Measurements from ENCODE around the gene IRX2.

IRX2 gene

GRCh38 chr5:2755681-2756171 is 4.2 kb upstream of the IRX2 start:
- no peak for FAIRE-seq

- no peak for FAIRE-seq
Observed at GRCh38 chr5:2755076-2755680, 3.7 kb upstream of the IRX2 start.

GRCh38 chr5:2754581-2755075 is 3.2 kb upstream of the IRX2 start:
- no peak for FAIRE-seq

GRCh38 chr5:2753452-2754420 is 2.3 kb upstream of the IRX2 start:
- no peak for FAIRE-seq

- FAIRE-seq, result no peak
Observed at GRCh38 chr5:2752821-2753439, 1.5 kb upstream of the IRX2 start.

GRCh38 chr5:2752059-2752820 is 763 bp upstream of the IRX2 start:
- no peak for FAIRE-seq

- no peak for FAIRE-seq
Observed at GRCh38 chr5:2750758-2751464, 566 bp downstream of the IRX2 start.

GRCh38 chr5:2750026-2750757 is 1.3 kb downstream of the IRX2 start:
- no peak for FAIRE-seq

- no peak for FAIRE-seq
Observed at GRCh38 chr5:2749514-2750025, 1.9 kb downstream of the IRX2 start.

- FAIRE-seq, result no peak
Observed at GRCh38 chr5:2748861-2749513, 2.5 kb downstream of the IRX2 start.

- FAIRE-seq, result no peak
Observed at GRCh38 chr5:2748179-2748860, 3.2 kb downstream of the IRX2 start.

- no peak for FAIRE-seq
Observed at GRCh38 chr5:2747363-2748162, 3.9 kb downstream of the IRX2 start.

GRCh38 chr5:2746561-2747032 is 4.9 kb downstream of the IRX2 start:
- no peak for FAIRE-seq

GRCh38 chr5:2744485-2744884 is 7.0 kb downstream of the IRX2 start:
- FAIRE-seq, result no peak

GRCh38 chr5:2742921-2743679 is 8.4 kb downstream of the IRX2 start:
- no peak for FAIRE-seq

- FAIRE-seq, result no peak
Observed at GRCh38 chr5:2741956-2742355, 9.5 kb downstream of the IRX2 start.

GRCh38 chr5:2740876-2741555 is 10.5 kb downstream of the IRX2 start:
- FAIRE-seq, result no peak

Measured in A204.1 (cell line).